GM12874 (cell line): ENCODE results near the gene GABRB1.

Source experiments
- TF ChIP-seq, protein P1 (sequence below): IDR thresholded peaks from 2 replicates; pipeline ENCODE4 v1.5.1; 2011; ENCODE audit warnings: low read depth, mild to moderate bottlenecking, control low read depth, low read length, moderate library complexity; ENCODE audit not compliant: insufficient read depth

GABRB1 gene

DNA sequence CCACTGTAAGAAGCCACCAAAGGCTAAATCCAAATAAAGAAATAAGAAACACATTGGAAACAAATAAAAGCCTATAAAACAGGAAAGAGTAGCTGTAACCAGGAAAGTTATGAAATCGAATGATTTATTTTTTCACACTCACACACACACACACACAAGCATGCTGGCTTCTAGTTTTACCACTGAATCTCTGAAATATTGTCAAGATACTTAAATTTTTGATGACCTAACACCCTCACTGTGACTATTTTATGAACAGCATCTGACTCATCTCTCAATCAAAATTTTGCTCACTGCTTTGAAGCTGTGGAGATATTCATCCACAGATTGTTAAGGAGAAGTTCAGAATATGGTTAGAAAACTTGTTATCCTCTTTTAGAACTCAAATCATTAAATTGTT is 13.9 kb upstream of the GABRB1 start:
- TF ChIP-seq, protein P1, sequence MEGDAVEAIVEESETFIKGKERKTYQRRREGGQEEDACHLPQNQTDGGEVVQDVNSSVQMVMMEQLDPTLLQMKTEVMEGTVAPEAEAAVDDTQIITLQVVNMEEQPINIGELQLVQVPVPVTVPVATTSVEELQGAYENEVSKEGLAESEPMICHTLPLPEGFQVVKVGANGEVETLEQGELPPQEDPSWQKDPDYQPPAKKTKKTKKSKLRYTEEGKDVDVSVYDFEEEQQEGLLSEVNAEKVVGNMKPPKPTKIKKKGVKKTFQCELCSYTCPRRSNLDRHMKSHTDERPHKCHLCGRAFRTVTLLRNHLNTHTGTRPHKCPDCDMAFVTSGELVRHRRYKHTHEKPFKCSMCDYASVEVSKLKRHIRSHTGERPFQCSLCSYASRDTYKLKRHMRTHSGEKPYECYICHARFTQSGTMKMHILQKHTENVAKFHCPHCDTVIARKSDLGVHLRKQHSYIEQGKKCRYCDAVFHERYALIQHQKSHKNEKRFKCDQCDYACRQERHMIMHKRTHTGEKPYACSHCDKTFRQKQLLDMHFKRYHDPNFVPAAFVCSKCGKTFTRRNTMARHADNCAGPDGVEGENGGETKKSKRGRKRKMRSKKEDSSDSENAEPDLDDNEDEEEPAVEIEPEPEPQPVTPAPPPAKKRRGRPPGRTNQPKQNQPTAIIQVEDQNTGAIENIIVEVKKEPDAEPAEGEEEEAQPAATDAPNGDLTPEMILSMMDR = no peak

GRCh38 chr4:47031751-47032404 is 511 bp downstream of the GABRB1 start:
- TF ChIP-seq, protein P1 = no peak

GRCh38 chr4:47032405-47033106 is 1.2 kb downstream of the GABRB1 start:
- TF ChIP-seq, protein P1 = peak; percentile 90

GRCh38 chr4:47038263-47038662 is 6.9 kb downstream of the GABRB1 start:
- TF ChIP-seq, protein P1 = no peak

- TF ChIP-seq, protein P1 = no peak
These were observed 9.5 kb downstream of the GABRB1 start for GRCh38 chr4:47040828-47041227.

GRCh38 chr4:47043821-47044220 is 12.5 kb downstream of the GABRB1 start:
- TF ChIP-seq, protein P1 = no peak

- TF ChIP-seq, protein P1 = no peak
These were observed 13.9 kb downstream of the GABRB1 start for GRCh38 chr4:47045261-47045660.
